Smooth muscle cell of the brain vasculature (primary cell): Measurements from ENCODE around the gene SUPT4H1.
"Not testable (repeated sequence)": the region's sequence is repeated elsewhere in the genome, so short reads cannot be mapped to it uniquely, and the experiment has no call there.

Experiments
- DNase-seq: peaks from one replicate; pipeline ENCODE4 v3.0.0-alpha.2; 2012; ENCODE audit warnings: low read depth, low spot score

SUPT4H1 gene

GRCh38 chr17:58351831-58352595 lies at the start of gene SUPT4H1:
SUPT4H1 (minus strand) TSS chr17:58352201; CDS start chr17:58352135, 66 bp downstream.
- DNase-seq: peak; percentile 59

- no peak for DNase-seq
Measured at GRCh38 chr17:58401287-58401686, 49.3 kb upstream of the SUPT4H1 start.

- no peak for DNase-seq
Measured at GRCh38 chr17:58400826-58401225, 48.8 kb upstream of the SUPT4H1 start.

GRCh38 chr17:58399974-58400373 lies 48.0 kb upstream of the SUPT4H1 start:
- DNase-seq: no peak

GRCh38 chr17:58398574-58399266 lies 46.7 kb upstream of the SUPT4H1 start:
- DNase-seq: no peak

GRCh38 chr17:58397421-58397820 lies 45.4 kb upstream of the SUPT4H1 start:
- DNase-seq: not testable (repeated sequence)

GRCh38 chr17:58396173-58396572 lies 44.2 kb upstream of the SUPT4H1 start:
- DNase-seq: no peak

- DNase-seq: no peak
Measured at GRCh38 chr17:58394534-58395223, 42.7 kb upstream of the SUPT4H1 start.

GRCh38 chr17:58391302-58391984 lies 39.4 kb upstream of the SUPT4H1 start:
- DNase-seq: no peak

- DNase-seq: no peak
Measured at GRCh38 chr17:58390884-58391283, 38.9 kb upstream of the SUPT4H1 start.

GRCh38 chr17:58388302-58389190 lies 36.5 kb upstream of the SUPT4H1 start:
- no peak for DNase-seq

GRCh38 chr17:58387834-58388233 lies 35.8 kb upstream of the SUPT4H1 start:
- no peak for DNase-seq

GRCh38 chr17:58386708-58387107 lies 34.7 kb upstream of the SUPT4H1 start:
- no peak for DNase-seq

- no peak for DNase-seq
Measured at GRCh38 chr17:58385359-58385899, 33.4 kb upstream of the SUPT4H1 start.

GRCh38 chr17:58384897-58385296 lies 32.9 kb upstream of the SUPT4H1 start:
- no peak for DNase-seq

GRCh38 chr17:58383892-58384462 lies 32.0 kb upstream of the SUPT4H1 start:
- DNase-seq: no peak

- no peak for DNase-seq
Measured at GRCh38 chr17:58382872-58383242, 30.9 kb upstream of the SUPT4H1 start.

- no peak for DNase-seq
Measured at GRCh38 chr17:58382108-58382871, 30.3 kb upstream of the SUPT4H1 start.
